Stimulated activated effector memory CD8-positive, alpha-beta T cell treated with anti-CD3 and anti-CD28 coated beads, Interleukin-12 subunit alpha, Interleukin-12 subunit beta, amount 100 ng/mL, for 72 hours (primary cell): ENCODE results near the gene GDF2.

Experiments
- ATAC-seq: fragments of 150-1000 bp; cut with Tn5 transposase; 2 replicates; pipeline ENCODE4 v1.10.0; 2021
- DNase-seq, 2 donors: peaks; one replicate each; pipeline ENCODE4 v3.0.0; 2021 to 2022; ENCODE audit warnings: low spot score in 2 of 2
- H3K27ac Mint-ChIP-seq: one replicate; pipeline ENCODE4 v1.8.0; 2022; ENCODE audit warnings: mild to moderate bottlenecking, mixed read lengths
- H3K36me3 Mint-ChIP-seq: one replicate; pipeline ENCODE4 v1.8.0; 2022; ENCODE audit warnings: mild to moderate bottlenecking, mixed read lengths
- H3K4me1 Mint-ChIP-seq: one replicate; pipeline ENCODE4 v1.8.0; 2022; ENCODE audit warnings: mixed read lengths
- H3K4me3 Mint-ChIP-seq: one replicate; pipeline ENCODE4 v1.8.0; 2022; ENCODE audit warnings: mild to moderate bottlenecking, mixed read lengths
- H3K9me3 Mint-ChIP-seq: one replicate; pipeline ENCODE4 v1.8.0; 2022; ENCODE audit warnings: mixed read lengths

GDF2 gene

DNA sequence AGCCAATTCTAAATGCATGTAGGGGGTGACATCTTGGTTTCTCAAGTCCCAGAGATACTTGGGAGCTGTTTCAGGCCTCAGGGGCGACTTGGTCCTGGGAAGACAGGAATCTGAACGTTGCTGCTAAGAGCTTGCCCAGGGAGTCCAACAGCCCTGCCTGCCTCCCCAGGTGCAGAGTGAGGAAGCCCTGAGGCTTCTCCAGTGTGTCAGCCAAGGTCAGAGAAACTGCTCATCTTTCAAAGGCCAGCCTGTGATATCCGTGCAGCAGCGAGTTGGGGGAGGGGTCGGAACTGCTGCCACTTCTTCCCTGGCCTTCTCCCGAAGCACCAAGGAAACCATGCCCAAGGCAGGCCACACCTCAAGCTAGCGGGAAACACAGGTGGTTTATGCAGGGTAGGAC is 9.7 kb downstream of the GDF2 start:
- peaks cover 13% of the 10 kb centered on the region for H3K4me1 Mint-ChIP-seq
- H3K27ac Mint-ChIP-seq = no peak overlapping the region
- H3K9me3 Mint-ChIP-seq = peaks cover 7% of the 10 kb centered on the region
- DNase-seq = no peak
- no peak overlapping the region for H3K4me3 Mint-ChIP-seq
- no peaks in the 10 kb centered on the region for H3K36me3 Mint-ChIP-seq
- ATAC-seq = peak; percentile 24

DNA sequence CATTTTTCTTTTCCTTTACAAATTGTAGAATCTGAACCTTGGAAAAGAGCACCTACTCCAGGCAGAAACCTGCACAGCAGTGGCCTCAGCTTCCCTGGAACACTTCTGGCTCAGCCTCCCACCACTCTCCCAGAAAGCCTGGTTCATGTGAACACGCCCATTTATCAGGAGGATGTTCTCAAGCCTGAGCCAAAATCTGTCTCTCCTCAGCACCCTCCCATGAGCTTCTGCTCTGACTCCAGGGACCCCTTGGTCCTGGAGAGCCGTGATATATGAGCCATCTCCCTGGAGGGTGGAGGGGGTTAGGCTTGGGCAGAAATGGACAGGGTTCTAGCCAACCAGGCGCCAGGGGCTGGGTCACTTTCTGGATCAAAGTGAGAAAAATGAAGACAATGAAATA is 10.1 kb downstream of the GDF2 start:
- peaks cover 13% of the 10 kb centered on the region for H3K4me1 Mint-ChIP-seq
- peaks cover 7% of the 10 kb centered on the region for H3K9me3 Mint-ChIP-seq
- no peaks in the 10 kb centered on the region for H3K36me3 Mint-ChIP-seq
- no peak overlapping the region for H3K4me3 Mint-ChIP-seq
- no peak overlapping the region for H3K27ac Mint-ChIP-seq
- ATAC-seq = no peak
- no peak for DNase-seq

- ATAC-seq (no peak), DNase-seq (no peak)
These were observed 10.7 kb downstream of the GDF2 start for GRCh38 chr10:47332946-47333345.

GRCh38 chr10:47333532-47333931 is 11.3 kb downstream of the GDF2 start:
- no peaks in the 10 kb centered on the region for H3K9me3 Mint-ChIP-seq
- no peak overlapping the region for H3K4me3 Mint-ChIP-seq
- peaks cover 2% of the 10 kb centered on the region for H3K4me1 Mint-ChIP-seq
- H3K27ac Mint-ChIP-seq = no peak overlapping the region
- DNase-seq (no peak), ATAC-seq (no peak)
- H3K36me3 Mint-ChIP-seq = no peaks in the 10 kb centered on the region

More at GRCh38 chr10:47332946-47333345, 10.7 kb downstream of the GDF2 start:
- peaks cover 4% of the 10 kb centered on the region for H3K9me3 Mint-ChIP-seq
- H3K27ac Mint-ChIP-seq = no peak overlapping the region
- no peak overlapping the region for H3K4me3 Mint-ChIP-seq
- no peaks in the 10 kb centered on the region for H3K36me3 Mint-ChIP-seq
- peaks cover 8% of the 10 kb centered on the region for H3K4me1 Mint-ChIP-seq

- Mint-ChIP-seq H3K27ac (no peak overlapping the region), H3K36me3 (no peaks in the 10 kb centered on the region), H3K9me3 (no peaks in the 10 kb centered on the region), H3K4me3 (no peak overlapping the region), H3K4me1 (no peaks in the 10 kb centered on the region)
- DNase-seq (no peak), ATAC-seq (no peak)
These were observed 12.4 kb downstream of the GDF2 start for GRCh38 chr10:47334466-47335295.

- H3K4me1 Mint-ChIP-seq = no peaks in the 10 kb centered on the region
- DNase-seq (no peak), ATAC-seq (no peak)
- no peak overlapping the region for H3K4me3 Mint-ChIP-seq
- H3K36me3 Mint-ChIP-seq = no peaks in the 10 kb centered on the region
- no peaks in the 10 kb centered on the region for H3K9me3 Mint-ChIP-seq
- no peak overlapping the region for H3K27ac Mint-ChIP-seq
These were observed 13.7 kb downstream of the GDF2 start for GRCh38 chr10:47335906-47336305.

GRCh38 chr10:47336387-47337134 is 14.3 kb downstream of the GDF2 start:
- ATAC-seq = no peak

GRCh38 chr10:47337310-47337709 is 15.1 kb downstream of the GDF2 start:
- no peaks in the 10 kb centered on the region for H3K9me3 Mint-ChIP-seq
- ATAC-seq = no peak
- no peak for DNase-seq
- no peak overlapping the region for H3K4me3 Mint-ChIP-seq
- H3K4me1 Mint-ChIP-seq = no peaks in the 10 kb centered on the region
- no peak overlapping the region for H3K27ac Mint-ChIP-seq
- no peaks in the 10 kb centered on the region for H3K36me3 Mint-ChIP-seq

More at GRCh38 chr10:47336387-47337134, 14.3 kb downstream of the GDF2 start:
- H3K4me3 Mint-ChIP-seq = no peak overlapping the region
- no peaks in the 10 kb centered on the region for H3K36me3 Mint-ChIP-seq
- H3K27ac Mint-ChIP-seq = no peak overlapping the region
- DNase-seq = no peak
- H3K9me3 Mint-ChIP-seq = no peaks in the 10 kb centered on the region
- no peaks in the 10 kb centered on the region for H3K4me1 Mint-ChIP-seq

- ATAC-seq (peak; percentile 15), DNase-seq (no peak)
- Mint-ChIP-seq H3K27ac (no peak overlapping the region), H3K4me3 (no peak overlapping the region), H3K36me3 (no peaks in the 10 kb centered on the region), H3K9me3 (no peaks in the 10 kb centered on the region), H3K4me1 (no peaks in the 10 kb centered on the region)
These were observed 17.0 kb downstream of the GDF2 start for GRCh38 chr10:47339186-47339735.

GRCh38 chr10:47339759-47340607 is 17.7 kb downstream of the GDF2 start:
- Mint-ChIP-seq H3K4me1 (no peaks in the 10 kb centered on the region), H3K27ac (no peak overlapping the region), H3K36me3 (no peaks in the 10 kb centered on the region), H3K4me3 (no peak overlapping the region), H3K9me3 (no peaks in the 10 kb centered on the region)
- DNase-seq (no peak), ATAC-seq (peak; percentile 34)

GRCh38 chr10:47340608-47341170 is 18.4 kb downstream of the GDF2 start:
- H3K9me3 Mint-ChIP-seq = no peaks in the 10 kb centered on the region
- DNase-seq (peak; percentile 44 to 83), ATAC-seq (peak; percentile 62)
- H3K4me1 Mint-ChIP-seq = no peaks in the 10 kb centered on the region
- H3K27ac Mint-ChIP-seq = no peak overlapping the region
- H3K4me3 Mint-ChIP-seq = no peak overlapping the region
- no peaks in the 10 kb centered on the region for H3K36me3 Mint-ChIP-seq

DNA sequence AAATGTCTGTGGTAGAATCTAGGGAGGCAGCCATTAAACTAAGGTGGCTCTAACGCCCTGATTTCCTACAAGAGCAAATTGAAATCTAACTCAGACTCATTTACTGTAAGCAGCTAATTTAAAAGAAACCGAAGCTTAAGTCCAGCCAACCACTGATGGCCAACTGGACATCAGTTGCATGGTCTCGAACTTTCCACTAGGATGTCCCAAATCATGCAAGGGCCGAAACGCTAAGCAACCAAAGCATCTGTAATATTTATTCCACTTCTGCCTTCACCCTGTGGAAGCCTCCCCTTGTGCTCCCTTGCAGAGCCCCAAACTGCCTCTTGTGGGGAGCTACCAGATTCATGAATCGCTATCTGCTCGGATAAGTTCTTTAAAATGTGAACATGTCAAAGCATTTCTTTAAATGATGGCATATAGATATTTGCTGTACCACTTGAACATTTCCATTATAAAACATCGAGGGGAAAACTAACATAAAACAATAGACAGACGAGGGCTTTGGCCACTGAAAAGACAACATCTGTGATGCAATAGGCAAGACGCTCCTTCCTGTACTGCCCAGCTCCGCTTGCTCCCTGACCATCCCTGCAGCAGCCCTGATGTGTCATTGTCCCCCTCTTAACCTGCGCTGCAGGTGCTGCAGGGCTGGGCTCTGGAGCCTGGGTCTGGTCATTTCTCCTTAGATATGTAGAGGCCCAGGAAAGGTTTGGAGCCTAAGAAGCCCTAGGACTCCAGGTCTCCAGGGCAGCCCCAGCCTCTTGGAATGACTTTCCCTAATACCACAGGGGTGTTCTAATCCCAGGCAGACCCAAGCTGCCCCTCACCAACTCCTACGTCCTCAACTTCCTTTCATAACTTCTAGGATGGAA is 23.0 kb downstream of the GDF2 start:
- Mint-ChIP-seq H3K27ac (no peak overlapping the region), H3K36me3 (no peaks in the 10 kb centered on the region), H3K9me3 (no peaks in the 10 kb centered on the region), H3K4me1 (no peaks in the 10 kb centered on the region), H3K4me3 (no peak overlapping the region)
- DNase-seq (no peak), ATAC-seq (no peak)

- Mint-ChIP-seq H3K36me3 (no peaks in the 10 kb centered on the region), H3K27ac (no peak overlapping the region), H3K4me1 (no peaks in the 10 kb centered on the region), H3K9me3 (no peaks in the 10 kb centered on the region), H3K4me3 (no peak overlapping the region)
- no peak for DNase-seq
- no peak for ATAC-seq
These were observed 24.5 kb downstream of the GDF2 start for GRCh38 chr10:47346581-47347302.
